H1 (cell line): ENCODE data around the gene DDX19B. TPM values are rescaled to one million over a fixed set of nuclear protein-coding genes. Genes with fewer than 3 reads are reported as not detected.

ENCODE experiments used
- ATF2 ChIP-seq: IDR thresholded peaks from 2 replicates; pipeline ENCODE4 v1.6.1; 2012; ENCODE audit warnings: low read length, inconsistent platforms
- HDAC6 ChIP-seq: IDR thresholded peaks from one replicate; pipeline ENCODE4 v1.7.1; 2012; ENCODE audit warnings: low read depth, mild to moderate bottlenecking, inconsistent platforms, low read length, moderate library complexity
- TCF12 ChIP-seq: IDR thresholded peaks from 2 replicates; pipeline ENCODE4 v1.6.1; 2011; ENCODE audit warnings: low read depth, mild to moderate bottlenecking, low read length
- polyA plus RNA-seq, 7 experiments: library from polyadenylated mRNA; depleted of rRNA in 3 of 7; stranded (reverse) in 5 of 7; unstranded in 2 of 7; fragments of >200 nt in 5 of 7; fragments of 200-250 nt in 2 of 7; gene quantifications; 1 replicate in 5 of 7; 2 replicates in 1 of 7; 4 replicates in 1 of 7; pipeline versions ENCODE4 v1.2.1 to v1.2.3, GENCODE V29; 2011 to 2013; ENCODE audit warnings: missing spikeins in 2 of 7, mixed read lengths in 2 of 7
- small RNA-seq: library from polyadenylated mRNA; stranded (forward); fragments of <200 nt; extraction: miRNeasy Mini kit (QIAGEN cat#:217004); gene quantifications from one replicate; pipeline ENCODE3, GENCODE V24; 2013; ENCODE audit not compliant: insufficient read depth
- total RNA-seq: library from RNA; stranded (reverse); fragmentation: NEBNext Ultra II Directional; extraction: Animal tissue kit (Norgen Biotek cat#: 25700); gene quantifications from 2 replicates; pipeline ENCODE4 v1.2.1, GENCODE V29; 2021

DDX19B gene
- total and polyA plus RNA-seq, 2 of the 8 experiments (the other 6 are each of a cell fraction or from before 2014, with no cell fraction given), result 40.5 to 42.7 TPM

GRCh38 chr16:70383421-70383960 is 84.5 kb downstream of the DDX19B start (continued):
- TF ChIP-seq ATF2 (no peak), TCF12 (no peak), HDAC6 (no peak)
- TF ChIP-seq, all 59 proteins: peak for 0

Small RNA genes within 50 kb of the gene (small RNA-seq; reads per million reads assigned to genes)
- gene RN7SL279P, result not detected

Other genes with a start within 250 kb of the DDX19B start
- 42.0 and 43.1 TPM in 2 replicates for gene PDPR, start 184.9 kb upstream of the DDX19B start, total RNA-seq
- 40.2 and 56.6 TPM in 2 replicates for gene PDPR, start 184.9 kb upstream of the DDX19B start, polyA plus RNA-seq (2011; rRNA removed)
- gene CLEC18C, start 125.4 kb upstream of the DDX19B start, total RNA-seq, result 0.50 TPM in 1 of 2 replicates, not detected in the other
- gene CLEC18C, start 125.4 kb upstream of the DDX19B start, polyA plus RNA-seq (2011; rRNA removed), result 0.11 and 0.52 TPM in 2 replicates
- gene EXOSC6, start 47.2 kb upstream of the DDX19B start, total RNA-seq, result 21.7 and 22.5 TPM in 2 replicates
- 8.7 and 9.7 TPM in 2 replicates for gene EXOSC6, start 47.2 kb upstream of the DDX19B start, polyA plus RNA-seq (2011; rRNA removed)
- gene AARS1, start 9.7 kb upstream of the DDX19B start, total RNA-seq, result 231 and 235 TPM in 2 replicates
- gene AARS1, start 9.7 kb upstream of the DDX19B start, polyA plus RNA-seq (2011; rRNA removed), result 130 and 164 TPM in 2 replicates
- gene DDX19A, start 47.7 kb downstream of the DDX19B start, total RNA-seq, result 50.3 and 50.8 TPM in 2 replicates
- 27.9 and 30.7 TPM in 2 replicates for gene DDX19A, start 47.7 kb downstream of the DDX19B start, polyA plus RNA-seq (2011; rRNA removed)
- gene ST3GAL2, start 139.9 kb downstream of the DDX19B start, total RNA-seq, result 39.3 and 39.7 TPM in 2 replicates
- 14.4 and 30.5 TPM in 2 replicates for gene ST3GAL2, start 139.9 kb downstream of the DDX19B start, polyA plus RNA-seq (2011; rRNA removed)
- 3.4 and 4.6 TPM in 2 replicates for gene FCSK, start 155.4 kb downstream of the DDX19B start, total RNA-seq
- 5.1 and 5.5 TPM in 2 replicates for gene FCSK, start 155.4 kb downstream of the DDX19B start, polyA plus RNA-seq (2011; rRNA removed)
- 46.1 and 52.2 TPM in 2 replicates for gene COG4, start 224.4 kb downstream of the DDX19B start, total RNA-seq
- gene COG4, start 224.4 kb downstream of the DDX19B start, polyA plus RNA-seq (2011; rRNA removed), result 50.2 and 54.7 TPM in 2 replicates
- 513 and 521 TPM in 2 replicates for gene SF3B3, start 224.6 kb downstream of the DDX19B start, total RNA-seq
- 241 and 261 TPM in 2 replicates for gene SF3B3, start 224.6 kb downstream of the DDX19B start, polyA plus RNA-seq (2011; rRNA removed)